Neural cell (in vitro differentiated cells): ENCODE data around the gene TBCA.

Source experiments
- CTCF ChIP-seq: fragments of 450-650 bp; IDR thresholded peaks from 2 replicates; pipeline ENCODE4 v1.5.1; 2014; ENCODE audit warnings: antibody characterized with exemption, mild to moderate bottlenecking, moderate library complexity; ENCODE audit not compliant: poor library complexity, severe bottlenecking
- POLR2AphosphoS5 ChIP-seq: IDR thresholded peaks from 2 replicates; pipeline ENCODE4 v1.6.1; 2012
- RAD21 ChIP-seq: fragments of 450-650 bp; conservative IDR thresholded peaks from 2 replicates; pipeline ENCODE4 v1.6.1; 2014; ENCODE audit warnings: antibody characterized with exemption, mild to moderate bottlenecking, moderate library complexity
- REST ChIP-seq: IDR thresholded peaks from 2 replicates; pipeline ENCODE4 v1.6.1; 2012; ENCODE audit warnings: borderline replicate concordance
- TAF1 ChIP-seq: IDR thresholded peaks from 2 replicates; pipeline ENCODE4 v1.6.1; 2012; ENCODE audit warnings: low read depth

GRCh38 chr5:77798456-77798855 is 22.3 kb upstream of the TBCA start:
- no peak for TF ChIP-seq CTCF
- no peak for TF ChIP-seq TAF1
- no peak for TF ChIP-seq RAD21
- TF ChIP-seq POLR2AphosphoS5: no peak
- TF ChIP-seq REST: no peak
